Endothelial cell (in vitro differentiated cells): ENCODE measurements around the gene TUSC2. TPM values are rescaled to one million over a fixed set of nuclear protein-coding genes. Genes with fewer than 3 reads are reported as not detected.

Experiments used
- DNase-seq: peaks from one replicate; pipeline ENCODE4 v3.0.0; 2021; ENCODE audit warnings: low spot score
- H3K27ac Mint-ChIP-seq: one replicate; pipeline ENCODE4 v1.8.0; 2021; ENCODE audit warnings: mixed read lengths, inconsistent platforms; ENCODE audit not compliant: unreplicated experiment
- H3K27me3 Mint-ChIP-seq: one replicate; pipeline ENCODE4 v1.8.0; 2021; ENCODE audit warnings: mild to moderate bottlenecking, moderate library complexity, mixed read lengths, inconsistent platforms; ENCODE audit not compliant: unreplicated experiment
- H3K36me3 Mint-ChIP-seq: one replicate; pipeline ENCODE4 v1.8.0; 2021; ENCODE audit warnings: mild to moderate bottlenecking, low read depth, mixed read lengths, inconsistent platforms; ENCODE audit not compliant: unreplicated experiment
- H3K4me1 Mint-ChIP-seq: one replicate; pipeline ENCODE4 v1.8.0; 2021; ENCODE audit warnings: mild to moderate bottlenecking, mixed read lengths, inconsistent platforms; ENCODE audit not compliant: unreplicated experiment
- H3K4me3 Mint-ChIP-seq: one replicate; pipeline ENCODE4 v1.8.0; 2021; ENCODE audit warnings: mild to moderate bottlenecking, mixed read lengths, inconsistent platforms; ENCODE audit not compliant: unreplicated experiment
- H3K9me3 Mint-ChIP-seq: one replicate; pipeline ENCODE4 v1.8.0; 2021; ENCODE audit warnings: mixed read lengths, inconsistent platforms; ENCODE audit not compliant: unreplicated experiment
- total RNA-seq: library from RNA; stranded (reverse); fragmentation: NEBNext Ultra II Directional; extraction: Animal tissue kit (Norgen Biotek cat#: 25700); gene quantifications from one replicate; pipeline ENCODE4 v1.2.1, GENCODE V29; 2021; ENCODE audit not compliant: unreplicated experiment
- TF ChIP-seq, protein P1 (sequence below): fragments of 200-600 bp; sonication (generic); IDR thresholded peaks from one replicate; pipeline ENCODE4 v1.5.0; 2021; ENCODE audit warnings: antibody characterized with exemption; ENCODE audit not compliant: unreplicated experiment

Gene TUSC2
- total RNA-seq, 1 donor from 2014 or later: 36.4 TPM

- TF ChIP-seq, protein P1, sequence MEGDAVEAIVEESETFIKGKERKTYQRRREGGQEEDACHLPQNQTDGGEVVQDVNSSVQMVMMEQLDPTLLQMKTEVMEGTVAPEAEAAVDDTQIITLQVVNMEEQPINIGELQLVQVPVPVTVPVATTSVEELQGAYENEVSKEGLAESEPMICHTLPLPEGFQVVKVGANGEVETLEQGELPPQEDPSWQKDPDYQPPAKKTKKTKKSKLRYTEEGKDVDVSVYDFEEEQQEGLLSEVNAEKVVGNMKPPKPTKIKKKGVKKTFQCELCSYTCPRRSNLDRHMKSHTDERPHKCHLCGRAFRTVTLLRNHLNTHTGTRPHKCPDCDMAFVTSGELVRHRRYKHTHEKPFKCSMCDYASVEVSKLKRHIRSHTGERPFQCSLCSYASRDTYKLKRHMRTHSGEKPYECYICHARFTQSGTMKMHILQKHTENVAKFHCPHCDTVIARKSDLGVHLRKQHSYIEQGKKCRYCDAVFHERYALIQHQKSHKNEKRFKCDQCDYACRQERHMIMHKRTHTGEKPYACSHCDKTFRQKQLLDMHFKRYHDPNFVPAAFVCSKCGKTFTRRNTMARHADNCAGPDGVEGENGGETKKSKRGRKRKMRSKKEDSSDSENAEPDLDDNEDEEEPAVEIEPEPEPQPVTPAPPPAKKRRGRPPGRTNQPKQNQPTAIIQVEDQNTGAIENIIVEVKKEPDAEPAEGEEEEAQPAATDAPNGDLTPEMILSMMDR: no peak
- Mint-ChIP-seq H3K9me3 (no peaks in the 10 kb centered on the region), H3K27ac (no peak overlapping the region), H3K27me3 (peaks cover 16% of the 10 kb centered on the region), H3K4me1 (peaks cover 6% of the 10 kb centered on the region), H3K36me3 (peaks cover 2% of the 10 kb centered on the region), H3K4me3 (no peak overlapping the region)
- no peak for DNase-seq
Measured at GRCh38 chr3:50345008-50345407, 17.0 kb upstream of the TUSC2 start.

DNA sequence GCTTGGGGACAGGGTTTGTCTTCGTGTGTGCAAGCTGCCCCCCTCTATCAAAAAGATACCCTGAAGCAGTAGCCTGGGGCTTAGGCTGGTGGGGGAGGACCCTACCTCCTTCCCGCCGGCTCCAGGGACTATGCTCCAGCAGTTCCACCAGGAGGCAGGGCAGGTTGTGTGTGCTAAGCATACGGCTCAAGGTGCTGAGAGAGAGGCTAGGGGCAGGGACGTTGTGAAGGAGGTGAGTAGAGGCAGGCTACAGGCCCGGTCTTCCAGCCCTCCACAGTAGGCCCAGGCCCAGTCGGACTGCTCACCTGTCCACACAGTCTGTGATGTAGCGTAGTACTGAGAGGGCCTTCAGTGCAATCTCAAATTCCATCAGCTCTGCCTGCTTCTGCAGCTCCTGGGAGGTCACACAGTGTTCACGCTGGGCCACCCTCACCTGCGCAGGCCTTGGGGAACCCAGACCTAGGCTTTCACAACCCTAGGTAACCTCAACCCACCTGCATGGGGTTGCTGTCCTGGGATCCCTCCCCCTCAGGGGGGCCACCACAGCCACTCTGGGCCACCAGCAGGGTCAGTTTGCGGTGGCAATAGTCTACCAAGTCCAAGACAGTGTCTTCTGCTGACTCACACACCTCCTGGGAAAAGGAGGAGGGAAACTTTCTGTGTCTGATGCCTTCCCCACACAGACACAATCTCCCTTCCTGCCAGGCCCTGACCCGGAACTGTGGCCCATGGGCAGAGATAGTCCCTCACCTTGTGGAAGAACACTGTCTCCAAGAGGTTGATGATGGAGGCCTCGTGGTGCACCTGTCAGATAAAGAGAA, 15.0 kb upstream of the TUSC2 start:
- Mint-ChIP-seq H3K27me3 (peaks cover 29% of the 10 kb centered on the region), H3K4me3 (no peak overlapping the region)
- DNase-seq: no peak

GRCh38 chr3:50341996-50342650, 14.1 kb upstream of the TUSC2 start:
- H3K36me3 Mint-ChIP-seq: peaks cover 10% of the 10 kb centered on the region
- H3K27me3 Mint-ChIP-seq: peaks cover 30% of the 10 kb centered on the region
- no peak for DNase-seq
- H3K4me3 Mint-ChIP-seq: no peak overlapping the region
- H3K4me1 Mint-ChIP-seq: peaks cover 21% of the 10 kb centered on the region
- no peaks in the 10 kb centered on the region for H3K9me3 Mint-ChIP-seq
- TF ChIP-seq, protein P1: no peak
- no peak overlapping the region for H3K27ac Mint-ChIP-seq

More for the DNA sequence above, 15.0 kb upstream of the TUSC2 start:
- no peaks in the 10 kb centered on the region for H3K9me3 Mint-ChIP-seq
- no peak overlapping the region for H3K27ac Mint-ChIP-seq
- H3K4me1 Mint-ChIP-seq: peaks cover 20% of the 10 kb centered on the region
- TF ChIP-seq, protein P1: no peak
- H3K36me3 Mint-ChIP-seq: peaks cover 10% of the 10 kb centered on the region

DNA sequence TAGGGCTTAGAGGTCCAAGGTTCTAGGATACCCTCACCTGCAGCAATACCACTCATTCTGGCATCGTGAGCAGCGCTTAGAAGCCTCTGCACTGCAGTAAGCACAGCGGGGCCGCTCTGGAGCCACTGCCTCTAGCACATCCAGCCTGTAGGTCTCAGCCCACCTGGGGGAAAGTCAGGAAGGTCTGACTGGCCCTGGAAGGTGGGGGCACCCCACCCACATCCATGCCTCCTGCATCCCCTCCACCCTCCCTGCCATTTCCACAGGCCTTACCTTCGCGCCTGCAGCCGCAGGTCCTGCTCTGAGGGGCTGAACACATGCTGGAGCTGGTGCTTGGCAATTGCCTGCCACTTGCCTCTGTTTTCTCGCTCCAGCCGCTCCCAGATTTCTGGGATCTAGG, 13.5 kb upstream of the TUSC2 start:
- peaks cover 10% of the 10 kb centered on the region for H3K36me3 Mint-ChIP-seq
- H3K4me3 Mint-ChIP-seq: no peak overlapping the region
- H3K27ac Mint-ChIP-seq: no peak overlapping the region
- DNase-seq: no peak
- H3K9me3 Mint-ChIP-seq: no peaks in the 10 kb centered on the region
- peaks cover 23% of the 10 kb centered on the region for H3K4me1 Mint-ChIP-seq
- TF ChIP-seq, protein P1: no peak
- peaks cover 30% of the 10 kb centered on the region for H3K27me3 Mint-ChIP-seq
